BE2C (cell line): ENCODE data around the gene GPT2.

Experiments used
- DNase-seq: peaks from one replicate; pipeline ENCODE4 v3.0.0-alpha.2; 2020
- H3K27me3 ChIP-seq: fragments of 250-450 bp; sonication (Bioruptor Pico); 2 replicates; pipeline ENCODE4 v1.5.1; 2020; ENCODE audit warnings: mild to moderate bottlenecking
- H3K36me3 ChIP-seq: fragments of 250-450 bp; sonication (Bioruptor Pico); 2 replicates; pipeline ENCODE4 v1.5.1; 2020; ENCODE audit warnings: mild to moderate bottlenecking
- H3K4me1 ChIP-seq: fragments of 250-450 bp; sonication (Bioruptor Pico); 2 replicates; pipeline ENCODE4 v1.5.1; 2020
- H3K4me3 ChIP-seq: 2 replicates; pipeline ENCODE4 v1.5.1; 2011; ENCODE audit warnings: low read depth, low read length
- H3K9me3 ChIP-seq: fragments of 250-450 bp; sonication (Bioruptor Pico); 2 replicates; pipeline ENCODE4 v1.5.1; 2020
- TF ChIP-seq, protein P1 (sequence below): IDR thresholded peaks from 2 replicates; pipeline ENCODE4 v1.5.1; 2012; ENCODE audit warnings: mild to moderate bottlenecking, low read depth, low read length

Gene GPT2

DNA sequence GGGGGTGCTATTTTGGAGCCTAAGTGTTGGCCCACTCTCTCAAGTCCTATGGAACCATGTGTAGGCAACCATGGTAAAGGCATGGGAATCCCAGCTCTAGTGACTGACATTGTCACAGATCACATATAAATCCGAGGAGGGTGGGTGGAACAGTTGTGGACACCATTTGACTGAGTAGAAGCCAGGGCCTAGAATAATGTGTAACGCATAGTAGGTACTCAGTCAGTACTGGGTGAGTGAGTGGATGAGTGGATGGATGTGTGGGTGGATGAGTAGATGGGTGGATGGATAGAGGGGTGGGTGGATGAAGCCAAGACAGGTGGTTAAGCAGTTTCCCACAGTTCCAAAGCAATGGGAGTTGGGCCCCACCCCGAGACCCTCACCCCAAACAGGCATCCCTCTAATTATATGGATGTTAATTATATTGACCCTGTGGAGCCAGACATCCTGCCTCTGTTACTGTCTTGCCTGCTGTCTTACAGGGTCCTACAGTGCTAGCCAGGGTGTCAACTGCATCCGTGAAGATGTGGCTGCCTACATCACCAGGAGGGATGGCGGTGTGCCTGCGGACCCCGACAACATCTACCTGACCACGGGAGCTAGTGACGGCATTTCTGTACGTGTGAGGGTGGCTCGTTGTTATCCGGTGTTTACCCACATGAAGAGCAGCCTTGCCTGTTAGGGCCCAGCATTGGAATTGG lies 22.3 kb downstream of the GPT2 start:
- no peak for DNase-seq

GRCh38 chr16:46907061-46907774 lies 23.1 kb downstream of the GPT2 start:
- DNase-seq: no peak
- no peaks in the 10 kb centered on the region for H3K9me3 ChIP-seq
- 0 out of 2 replicates have a peak, but pooled peaks cover 3% of the 10 kb centered on the region for H3K4me1 ChIP-seq
- H3K27me3 ChIP-seq: no peaks in the 10 kb centered on the region
- TF ChIP-seq, protein P1, sequence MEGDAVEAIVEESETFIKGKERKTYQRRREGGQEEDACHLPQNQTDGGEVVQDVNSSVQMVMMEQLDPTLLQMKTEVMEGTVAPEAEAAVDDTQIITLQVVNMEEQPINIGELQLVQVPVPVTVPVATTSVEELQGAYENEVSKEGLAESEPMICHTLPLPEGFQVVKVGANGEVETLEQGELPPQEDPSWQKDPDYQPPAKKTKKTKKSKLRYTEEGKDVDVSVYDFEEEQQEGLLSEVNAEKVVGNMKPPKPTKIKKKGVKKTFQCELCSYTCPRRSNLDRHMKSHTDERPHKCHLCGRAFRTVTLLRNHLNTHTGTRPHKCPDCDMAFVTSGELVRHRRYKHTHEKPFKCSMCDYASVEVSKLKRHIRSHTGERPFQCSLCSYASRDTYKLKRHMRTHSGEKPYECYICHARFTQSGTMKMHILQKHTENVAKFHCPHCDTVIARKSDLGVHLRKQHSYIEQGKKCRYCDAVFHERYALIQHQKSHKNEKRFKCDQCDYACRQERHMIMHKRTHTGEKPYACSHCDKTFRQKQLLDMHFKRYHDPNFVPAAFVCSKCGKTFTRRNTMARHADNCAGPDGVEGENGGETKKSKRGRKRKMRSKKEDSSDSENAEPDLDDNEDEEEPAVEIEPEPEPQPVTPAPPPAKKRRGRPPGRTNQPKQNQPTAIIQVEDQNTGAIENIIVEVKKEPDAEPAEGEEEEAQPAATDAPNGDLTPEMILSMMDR: no peak
- H3K36me3 ChIP-seq: peaks cover 12% of the 10 kb centered on the region; the same call in 1 of the 2 replicates
- H3K4me3 ChIP-seq: no peak overlapping the region

More for the DNA sequence above, 22.3 kb downstream of the GPT2 start:
- Histone ChIP-seq H3K4me3 (no peak overlapping the region), H3K4me1 (0 out of 2 replicates have a peak, but pooled peaks cover 3% of the 10 kb centered on the region), H3K27me3 (no peaks in the 10 kb centered on the region), H3K36me3 (peaks cover 17% of the 10 kb centered on the region; the same call in 1 of the 2 replicates), H3K9me3 (no peaks in the 10 kb centered on the region)
- TF ChIP-seq, protein P1: no peak

DNA sequence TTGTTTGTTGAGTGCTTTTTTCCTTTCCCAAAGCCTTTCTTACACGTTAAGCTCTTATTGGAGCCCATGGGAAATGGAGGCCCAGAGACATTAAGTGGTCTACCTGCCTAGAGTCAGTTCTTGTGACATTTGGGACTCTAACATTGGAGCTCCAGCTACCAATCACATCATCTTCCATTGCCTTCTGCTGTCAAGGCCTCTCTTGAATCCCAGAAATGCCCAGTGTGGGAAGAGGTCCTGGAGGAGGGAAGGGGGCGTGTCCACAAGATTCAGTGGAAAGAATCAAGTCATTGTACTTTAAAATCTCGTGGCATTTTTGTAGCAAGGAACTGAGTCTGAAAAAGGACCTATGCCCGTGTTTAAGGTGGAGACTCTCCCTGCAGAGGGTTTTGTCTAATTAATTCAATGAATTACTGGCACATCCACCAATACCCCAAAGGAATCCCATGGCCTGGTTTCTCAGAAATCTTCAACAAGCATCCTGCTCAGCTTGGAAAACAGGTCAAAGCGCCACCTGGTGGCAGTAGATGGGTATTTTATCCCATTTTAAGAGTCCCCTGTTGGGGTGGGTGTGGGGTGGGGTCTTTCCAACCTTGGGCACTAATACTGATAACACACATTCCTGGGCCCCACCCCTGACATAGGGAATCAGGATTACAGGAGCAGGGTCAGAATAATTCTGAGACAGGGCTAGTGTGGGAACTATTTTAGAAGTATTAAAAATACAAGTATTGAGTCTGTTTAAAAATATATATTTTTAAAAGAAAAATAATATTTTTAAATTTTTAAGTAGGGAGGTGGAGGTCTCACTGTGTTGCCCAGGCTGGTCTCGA lies 24.6 kb downstream of the GPT2 start:
- H3K36me3 ChIP-seq: peaks cover 17% of the 10 kb centered on the region; the same call in 1 of the 2 replicates
- TF ChIP-seq, protein P1: peak; percentile 70
- H3K9me3 ChIP-seq: no peaks in the 10 kb centered on the region

DNA sequence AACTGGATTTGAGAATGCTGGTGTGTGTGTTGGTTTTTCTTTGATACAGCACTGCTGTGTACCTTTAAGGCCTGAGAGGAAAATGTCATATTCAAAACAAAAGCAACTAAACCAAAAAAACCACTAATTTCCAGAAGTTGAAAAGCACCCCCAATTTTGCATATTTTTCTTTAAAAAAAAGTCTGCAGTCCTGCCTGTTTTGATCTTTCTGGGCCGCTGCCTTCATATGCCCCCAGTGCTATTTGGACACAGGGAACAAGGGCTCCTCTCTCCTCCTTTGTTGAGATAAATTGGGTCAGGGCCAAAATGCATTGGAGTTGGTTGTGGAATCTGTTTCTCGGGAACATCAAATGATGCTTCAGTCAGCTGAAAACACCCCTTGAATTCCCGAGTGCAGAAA lies 26.9 kb downstream of the GPT2 start:
- Histone ChIP-seq H3K4me1 (0 out of 2 replicates have a peak, but pooled peaks cover 3% of the 10 kb centered on the region), H3K4me3 (no peak overlapping the region), H3K9me3 (no peaks in the 10 kb centered on the region), H3K27me3 (no peaks in the 10 kb centered on the region), H3K36me3 (peaks cover 24% of the 10 kb centered on the region; the same call in 1 of the 2 replicates)
- no peak for DNase-seq
- TF ChIP-seq, protein P1: no peak

More for the DNA sequence above, 24.6 kb downstream of the GPT2 start:
- Histone ChIP-seq H3K4me1 (0 out of 2 replicates have a peak, but pooled peaks cover 3% of the 10 kb centered on the region), H3K4me3 (no peak overlapping the region), H3K27me3 (no peaks in the 10 kb centered on the region)
- DNase-seq: peak; percentile 74

DNA sequence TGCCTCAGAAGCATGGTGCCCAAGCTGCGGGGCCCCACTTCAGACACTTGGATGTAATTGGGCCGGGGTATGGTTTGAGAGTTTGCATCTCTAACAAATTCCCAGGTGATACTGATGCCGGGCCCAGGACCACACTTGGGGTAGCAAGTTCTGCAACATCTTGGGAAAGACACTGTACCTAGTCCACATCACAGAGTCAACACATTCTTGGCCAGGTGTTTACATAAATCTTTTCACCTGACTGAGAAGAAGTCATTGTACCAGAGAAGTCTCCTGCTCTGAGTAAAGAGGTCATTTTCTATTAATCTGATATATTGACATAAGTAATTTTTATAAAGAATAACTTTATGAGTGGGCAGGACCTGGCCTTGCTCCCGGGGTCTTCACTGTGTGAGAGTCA lies 27.5 kb downstream of the GPT2 start:
- TF ChIP-seq, protein P1: no peak
- Histone ChIP-seq H3K4me1 (peaks cover 3% of the 10 kb centered on the region; the same call in 1 of the 2 replicates), H3K27me3 (no peaks in the 10 kb centered on the region), H3K4me3 (no peak overlapping the region), H3K36me3 (peaks cover 24% of the 10 kb centered on the region; the same call in 1 of the 2 replicates), H3K9me3 (no peaks in the 10 kb centered on the region)
- DNase-seq: no peak
